ENCODE data around the gene ENTPD1.
"Not testable (repeated sequence)": the region's sequence is repeated elsewhere in the genome, so short reads cannot be mapped to it uniquely, and the experiment has no call there.

ENTPD1 gene

GRCh38 chr10:95905897-95906580 lies 150.1 kb downstream of the ENTPD1 start:
- not testable (repeated sequence) for H2BK15ac ChIP-seq (ENCODE audit: low read depth, poor library complexity, severe bottlenecking); H3K18ac ChIP-seq (ENCODE audit: low read depth in 1 of 2, low read length in 2 of 2); H2AK5ac ChIP-seq (ENCODE audit: low read length, severe bottlenecking); DNase-seq; H3K79me1 ChIP-seq (replicated peaks; ENCODE audit: low read length, poor library complexity, severe bottlenecking); H4K91ac ChIP-seq (ENCODE audit: low read length); H2AFZ ChIP-seq (ENCODE audit: low read depth, low read length); H3K4me3 ChIP-seq (ENCODE audit: insufficient read depth in 1 of 2, low read depth in 1 of 2, low read length in 2 of 2); H3K4me2 ChIP-seq (ENCODE audit: low read length, poor library complexity, severe bottlenecking); H4K8ac ChIP-seq (ENCODE audit: low read length); H2BK12ac ChIP-seq (ENCODE audit: low read length in 2 of 2); H3K4me1 ChIP-seq (ENCODE audit: control insufficient read depth, insufficient read depth, low read depth, low read length); H3K9me3 ChIP-seq (ENCODE audit: control insufficient read depth, low read length); H2BK120ac ChIP-seq (ENCODE audit: low read depth, low read length); H3K4ac ChIP-seq (ENCODE audit: low read depth in 1 of 2, low read length in 2 of 2); H2BK5ac ChIP-seq (ENCODE audit: low read depth, low read length, poor library complexity, severe bottlenecking); H3K27ac ChIP-seq (ENCODE audit: low read length, poor library complexity, severe bottlenecking); H3K9ac ChIP-seq (ENCODE audit: low read length); H3K14ac ChIP-seq (ENCODE audit: low read length in 2 of 2); H3K23ac ChIP-seq (ENCODE audit: low read length in 2 of 2); H3K27me3 ChIP-seq (ENCODE audit: control insufficient read depth in 1 of 2, insufficient read depth in 1 of 2, low read length in 2 of 2)
- 95% methylated on average over 9 of the region's 12 CpGs for WGBS
- H3K36me3 ChIP-seq (ENCODE audit: control insufficient read depth in 1 of 2, insufficient read depth in 2 of 2, low read depth in 1 of 2, low read length in 2 of 2) = peaks cover 3 to 30% of the 10 kb centered on the region in 2 experiments

- no peak overlapping the region for H3K23ac ChIP-seq (ENCODE audit: low read length in 2 of 2)
- H2BK120ac ChIP-seq (ENCODE audit: low read depth, low read length) = no peak overlapping the region
- H3K4me1 ChIP-seq (ENCODE audit: control insufficient read depth, insufficient read depth, low read depth, low read length) = no peaks in the 10 kb centered on the region
- H4K91ac ChIP-seq (ENCODE audit: low read length) = no peak overlapping the region
- H2BK12ac ChIP-seq (ENCODE audit: low read length in 2 of 2) = no peak overlapping the region
- peak overlapping the region; percentile 93 for H3K9ac ChIP-seq (ENCODE audit: low read length)
- peak overlapping the region; percentile 75 to 96 for H3K4me3 ChIP-seq (ENCODE audit: insufficient read depth in 1 of 2, low read depth in 1 of 2, low read length in 2 of 2)
- peak overlapping the region; percentile 33 for H3K27ac ChIP-seq (ENCODE audit: low read length, poor library complexity, severe bottlenecking)
- H4K8ac ChIP-seq (ENCODE audit: low read length) = no peak overlapping the region
- peak overlapping the region; percentile 48 to 98 for H3K18ac ChIP-seq (ENCODE audit: low read depth in 1 of 2, low read length in 2 of 2)
- no peak overlapping the region for H3K14ac ChIP-seq (ENCODE audit: low read length in 2 of 2)
- H3K27me3 ChIP-seq (ENCODE audit: control insufficient read depth in 1 of 2, insufficient read depth in 1 of 2, low read length in 2 of 2) = no peaks in the 10 kb centered on the region
- peak; percentile 80 for DNase-seq
- H3K9me3 ChIP-seq (ENCODE audit: control insufficient read depth, low read length) = no peaks in the 10 kb centered on the region
- H3K36me3 ChIP-seq (ENCODE audit: control insufficient read depth in 1 of 2, insufficient read depth in 2 of 2, low read depth in 1 of 2, low read length in 2 of 2) = peaks cover 3 to 29% of the 10 kb centered on the region in 2 experiments
- H3K79me1 ChIP-seq (replicated peaks; ENCODE audit: low read length, poor library complexity, severe bottlenecking) = peaks cover 8% of the 10 kb centered on the region
- peak overlapping the region; percentile 92 for H3K4me2 ChIP-seq (ENCODE audit: low read length, poor library complexity, severe bottlenecking)
- 21% methylated on average over 10 of the region's 22 CpGs for WGBS
- no peak overlapping the region for H2BK15ac ChIP-seq (ENCODE audit: low read depth, poor library complexity, severe bottlenecking)
- H3K4ac ChIP-seq (ENCODE audit: low read depth in 1 of 2, low read length in 2 of 2) = no peak overlapping the region
- peak overlapping the region; percentile 99 for H2AFZ ChIP-seq (ENCODE audit: low read depth, low read length)
- H2BK5ac ChIP-seq (ENCODE audit: low read depth, low read length, poor library complexity, severe bottlenecking) = no peak overlapping the region
- no peak overlapping the region for H2AK5ac ChIP-seq (ENCODE audit: low read length, severe bottlenecking)
These were observed 150.9 kb downstream of the ENTPD1 start for GRCh38 chr10:95906677-95907455.

- H2BK120ac ChIP-seq (ENCODE audit: low read depth, low read length) = no peak within 1 kb of the TSS
- H3K18ac ChIP-seq (ENCODE audit: low read depth in 1 of 2, low read length in 2 of 2) = peak within 1 kb of the TSS; percentile 48 to 98
- WGBS = under 1% methylated on average over 63 of the region's 69 CpGs
These were observed 151.7 kb downstream of the ENTPD1 start, which contains the start of gene CC2D2B for GRCh38 chr10:95907456-95908253. TSS of gene CC2D2B (plus strand) at chr10:95907975. CDS start at chr10:95911324, 3,349 bp downstream.

More at GRCh38 chr10:95907456-95908253, 151.7 kb downstream of the ENTPD1 start, which contains the start of gene CC2D2B:
- Histone ChIP-seq H2BK12ac (ENCODE audit: low read length in 2 of 2) (peak within 1 kb of the TSS in 1 of 2 experiments; percentile 86), H4K8ac (ENCODE audit: low read length) (peak within 1 kb of the TSS; percentile 62), H3K4me3 (ENCODE audit: insufficient read depth in 1 of 2, low read depth in 1 of 2, low read length in 2 of 2) (peak within 1 kb of the TSS; percentile 75 to 96), H2BK5ac (ENCODE audit: low read depth, low read length, poor library complexity, severe bottlenecking) (peak within 1 kb of the TSS; percentile 66), H3K23ac (ENCODE audit: low read length in 2 of 2) (peak within 1 kb of the TSS in 1 of 2 experiments; percentile 70), H3K9ac (ENCODE audit: low read length) (peak within 1 kb of the TSS; percentile 93), H3K4ac (ENCODE audit: low read depth in 1 of 2, low read length in 2 of 2) (peak within 1 kb of the TSS; percentile 40 to 62), H3K79me1 (replicated peaks; ENCODE audit: low read length, poor library complexity, severe bottlenecking) (peaks cover 8% of the 10 kb centered on the region), H3K27me3 (ENCODE audit: control insufficient read depth in 1 of 2, insufficient read depth in 1 of 2, low read length in 2 of 2) (no peaks in the 10 kb centered on the region), H3K14ac (ENCODE audit: low read length in 2 of 2) (peak within 1 kb of the TSS in 1 of 2 experiments; percentile 97), H2BK15ac (ENCODE audit: low read depth, poor library complexity, severe bottlenecking) (no peak within 1 kb of the TSS), H3K9me3 (ENCODE audit: control insufficient read depth, low read length) (no peaks in the 10 kb centered on the region), H4K91ac (ENCODE audit: low read length) (peak within 1 kb of the TSS; percentile 62), H2AK5ac (ENCODE audit: low read length, severe bottlenecking) (no peak within 1 kb of the TSS), H3K27ac (ENCODE audit: low read length, poor library complexity, severe bottlenecking) (peak within 1 kb of the TSS; percentile 73), H2AFZ (ENCODE audit: low read depth, low read length) (peak within 1 kb of the TSS; percentile 99), H3K4me1 (ENCODE audit: control insufficient read depth, insufficient read depth, low read depth, low read length) (no peaks in the 10 kb centered on the region), H3K4me2 (ENCODE audit: low read length, poor library complexity, severe bottlenecking) (peak within 1 kb of the TSS; percentile 92), H3K36me3 (ENCODE audit: control insufficient read depth in 1 of 2, insufficient read depth in 2 of 2, low read depth in 1 of 2, low read length in 2 of 2) (peaks cover 3 to 22% of the 10 kb centered on the region in 2 experiments)
- DNase-seq = peak; percentile 88

Data from mesenchymal stem cell (in vitro differentiated cells and primary cell).